ENCODE measurements around the gene TMEM198. TPM values are rescaled to one million over a fixed set of nuclear protein-coding genes. Genes with fewer than 3 reads are reported as not detected.

TMEM198 gene
- total RNA-seq, 1 experiment from 2014 or later, result 1.1 TPM

DNA sequence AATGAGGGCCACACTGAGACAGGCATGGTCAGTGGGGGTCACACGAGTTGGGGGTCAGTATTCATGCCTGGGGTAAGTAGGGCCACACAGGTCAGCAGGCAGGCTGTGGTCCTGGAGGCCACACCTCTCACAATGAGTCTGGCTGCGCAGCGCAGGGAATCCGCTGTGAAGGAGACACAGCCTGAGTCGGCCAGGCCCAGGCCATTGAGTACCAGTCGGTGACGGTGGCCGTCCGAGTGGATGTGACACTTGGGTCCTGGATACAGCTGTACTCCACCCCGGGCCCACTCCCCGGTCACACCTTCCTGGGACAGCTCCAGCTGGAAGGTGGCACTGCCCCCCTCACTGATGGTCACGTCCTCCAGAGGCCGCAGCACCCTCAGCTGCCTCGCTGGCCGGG, 10.5 kb downstream of the TMEM198 start:
- Histone ChIP-seq H3K4me3 (ENCODE audit: low read length) (no peak overlapping the region), H3K27ac (ENCODE audit: low read length) (no peak overlapping the region), H3K4me1 (ENCODE audit: insufficient read depth, low read length) (peaks cover 9% of the 10 kb centered on the region), H4K20me1 (ENCODE audit: low read length) (no peaks in the 10 kb centered on the region), H2AFZ (ENCODE audit: low read length) (no peak overlapping the region), H3F3A (ENCODE audit: low read length, unreplicated experiment) (no peaks in the 10 kb centered on the region), H3K27me3 (ENCODE audit: low read length) (no peaks in the 10 kb centered on the region), H3K9me2 (replicated peaks; ENCODE audit: low read length) (no peaks in the 10 kb centered on the region), H3K9ac (ENCODE audit: low read length) (no peak overlapping the region), H3K4me2 (ENCODE audit: low read length) (no peak overlapping the region), H3K79me2 (ENCODE audit: low read length) (no peaks in the 10 kb centered on the region), H3K9me3 (ENCODE audit: low read length) (no peaks in the 10 kb centered on the region), H3K36me3 (ENCODE audit: low read depth, low read length) (no peaks in the 10 kb centered on the region)
- DNase-seq (no peak), ATAC-seq (no peak)
- POLR2A ChIA-PET (ENCODE audit: unreplicated experiment), result no interaction called here
- no peak for TF ChIP-seq EZH2phosphoT487 (IDR thresholded peaks at IDR 0.05; ENCODE audit: borderline replicate concordance, low read length)
- TF ChIP-seq EZH2 (IDR thresholded peaks at IDR 0.05; ENCODE audit: low read length, unreplicated experiment), result no peak
- TF ChIP-seq, protein P1, sequence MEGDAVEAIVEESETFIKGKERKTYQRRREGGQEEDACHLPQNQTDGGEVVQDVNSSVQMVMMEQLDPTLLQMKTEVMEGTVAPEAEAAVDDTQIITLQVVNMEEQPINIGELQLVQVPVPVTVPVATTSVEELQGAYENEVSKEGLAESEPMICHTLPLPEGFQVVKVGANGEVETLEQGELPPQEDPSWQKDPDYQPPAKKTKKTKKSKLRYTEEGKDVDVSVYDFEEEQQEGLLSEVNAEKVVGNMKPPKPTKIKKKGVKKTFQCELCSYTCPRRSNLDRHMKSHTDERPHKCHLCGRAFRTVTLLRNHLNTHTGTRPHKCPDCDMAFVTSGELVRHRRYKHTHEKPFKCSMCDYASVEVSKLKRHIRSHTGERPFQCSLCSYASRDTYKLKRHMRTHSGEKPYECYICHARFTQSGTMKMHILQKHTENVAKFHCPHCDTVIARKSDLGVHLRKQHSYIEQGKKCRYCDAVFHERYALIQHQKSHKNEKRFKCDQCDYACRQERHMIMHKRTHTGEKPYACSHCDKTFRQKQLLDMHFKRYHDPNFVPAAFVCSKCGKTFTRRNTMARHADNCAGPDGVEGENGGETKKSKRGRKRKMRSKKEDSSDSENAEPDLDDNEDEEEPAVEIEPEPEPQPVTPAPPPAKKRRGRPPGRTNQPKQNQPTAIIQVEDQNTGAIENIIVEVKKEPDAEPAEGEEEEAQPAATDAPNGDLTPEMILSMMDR (conservative IDR thresholded peaks at IDR 0.05; ENCODE audit: low read depth, low read length), result no peak
- CTCF ChIA-PET, result no interaction called here
- intact Hi-C loops (cut with micrococcal nuclease), result no loop called here
- no TSS peak for BruUV-seq (replicated peaks)

DNA sequence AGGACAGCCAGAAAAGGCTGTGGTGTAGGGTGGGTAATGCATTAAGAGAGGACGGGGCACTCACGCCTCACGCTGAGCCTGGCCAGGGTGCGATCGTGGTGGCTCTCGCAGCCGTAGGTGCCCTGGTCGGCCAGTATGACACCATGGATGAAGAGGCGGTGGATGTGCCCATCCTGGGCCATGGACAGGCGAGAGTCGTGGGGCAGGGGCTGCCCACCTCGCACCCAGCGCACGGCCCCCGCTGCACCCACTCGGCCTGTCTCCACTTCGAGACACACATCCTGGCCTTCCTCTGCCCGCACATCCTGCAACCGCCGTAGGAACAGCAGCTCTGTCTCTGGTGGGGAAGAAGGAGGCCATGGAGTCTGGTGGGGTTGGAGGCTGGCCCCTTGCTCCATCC, 12.1 kb downstream of the TMEM198 start:
- ChIA-PET POLR2A (ENCODE audit: unreplicated experiment) (no interaction called here), CTCF (no interaction called here)
- Histone ChIP-seq H3K9me2 (replicated peaks; ENCODE audit: low read length) (no peaks in the 10 kb centered on the region), H3K4me2 (ENCODE audit: low read length) (no peak overlapping the region), H3K9ac (ENCODE audit: low read length) (no peak overlapping the region), H2AFZ (ENCODE audit: low read length) (no peak overlapping the region), H3K27me3 (ENCODE audit: low read length) (no peaks in the 10 kb centered on the region), H3K36me3 (ENCODE audit: low read depth, low read length) (no peaks in the 10 kb centered on the region), H3K27ac (ENCODE audit: low read length) (no peak overlapping the region), H4K20me1 (ENCODE audit: low read length) (no peaks in the 10 kb centered on the region), H3K4me1 (ENCODE audit: insufficient read depth, low read length) (peaks cover 9% of the 10 kb centered on the region), H3F3A (ENCODE audit: low read length, unreplicated experiment) (no peaks in the 10 kb centered on the region), H3K9me3 (ENCODE audit: low read length) (no peaks in the 10 kb centered on the region), H3K4me3 (ENCODE audit: low read length) (no peak overlapping the region), H3K79me2 (ENCODE audit: low read length) (no peaks in the 10 kb centered on the region)
- TF ChIP-seq EZH2phosphoT487 (IDR thresholded peaks at IDR 0.05; ENCODE audit: borderline replicate concordance, low read length) (no peak), EZH2 (IDR thresholded peaks at IDR 0.05; ENCODE audit: low read length, unreplicated experiment) (no peak)
- TF ChIP-seq, protein P1 (conservative IDR thresholded peaks at IDR 0.05; ENCODE audit: low read depth, low read length), result no peak
- DNase-seq (no peak), ATAC-seq (no peak)
- no TSS peak for BruUV-seq (replicated peaks)
- intact Hi-C loops (cut with micrococcal nuclease), result no loop called here

DNA sequence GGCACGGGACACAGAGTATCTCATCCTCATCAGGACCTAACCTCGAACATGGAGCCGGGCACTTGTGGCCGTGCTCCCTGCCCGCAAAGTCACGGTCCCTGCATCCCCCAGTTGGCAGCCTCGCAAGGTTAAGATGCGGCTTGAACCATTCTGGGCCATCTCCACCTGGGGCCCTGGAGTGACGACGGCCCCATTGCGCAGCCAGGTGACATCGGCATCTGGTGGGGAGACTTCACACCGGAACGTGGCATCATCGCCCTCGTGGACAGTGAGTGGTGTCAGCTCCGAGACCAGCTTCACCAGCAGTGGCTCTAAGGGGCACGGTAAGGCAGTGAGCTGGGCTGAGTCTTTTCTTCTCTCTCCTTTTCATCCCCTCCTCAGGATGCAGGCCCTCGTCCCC, 12.6 kb downstream of the TMEM198 start:
- H3K36me3 ChIP-seq (ENCODE audit: low read depth, low read length), result no peaks in the 10 kb centered on the region

More for the DNA sequence above, 12.6 kb downstream of the TMEM198 start:
- intact Hi-C loops (cut with micrococcal nuclease), result no loop called here
- H3K4me3 ChIP-seq (ENCODE audit: low read length), result no peak overlapping the region
- no TSS peak for BruUV-seq (replicated peaks)
- ChIA-PET POLR2A (ENCODE audit: unreplicated experiment) (no interaction called here), CTCF (no interaction called here)
- H3K27me3 ChIP-seq (ENCODE audit: low read length), result no peaks in the 10 kb centered on the region
- no peak for ATAC-seq
- TF ChIP-seq EZH2 (IDR thresholded peaks at IDR 0.05; ENCODE audit: low read length, unreplicated experiment) (no peak), EZH2phosphoT487 (IDR thresholded peaks at IDR 0.05; ENCODE audit: borderline replicate concordance, low read length) (no peak)
- TF ChIP-seq, protein P1 (conservative IDR thresholded peaks at IDR 0.05; ENCODE audit: low read depth, low read length), result no peak
- no peaks in the 10 kb centered on the region for H3K9me3 ChIP-seq (ENCODE audit: low read length)
- H3K9ac ChIP-seq (ENCODE audit: low read length), result no peak overlapping the region
- H2AFZ ChIP-seq (ENCODE audit: low read length), result no peak overlapping the region
- no peak overlapping the region for H3K4me2 ChIP-seq (ENCODE audit: low read length)
- H3K4me1 ChIP-seq (ENCODE audit: insufficient read depth, low read length), result peaks cover 9% of the 10 kb centered on the region
- H4K20me1 ChIP-seq (ENCODE audit: low read length), result no peaks in the 10 kb centered on the region
- H3F3A ChIP-seq (ENCODE audit: low read length, unreplicated experiment), result no peaks in the 10 kb centered on the region
- no peak for DNase-seq
- no peak overlapping the region for H3K27ac ChIP-seq (ENCODE audit: low read length)
- H3K79me2 ChIP-seq (ENCODE audit: low read length), result no peaks in the 10 kb centered on the region
- H3K9me2 ChIP-seq (replicated peaks; ENCODE audit: low read length), result no peaks in the 10 kb centered on the region

Data from PC-3 (cell line).